GM19455 (cell line): ENCODE measurements around the gene ARHGAP12.

ENCODE experiments used
- ATAC-seq: cut with Tn5 transposase; IDR thresholded peaks from one replicate; pipeline ENCODE4 v1.9.1; 2021; ENCODE audit not compliant: unreplicated experiment

Gene ARHGAP12

GRCh38 chr10:31822616-31823318, 105.9 kb downstream of the ARHGAP12 start:
- ATAC-seq = no peak

GRCh38 chr10:31822150-31822549, 106.5 kb downstream of the ARHGAP12 start:
- ATAC-seq = no peak

GRCh38 chr10:31820778-31821369, 107.8 kb downstream of the ARHGAP12 start:
- ATAC-seq = no peak

GRCh38 chr10:31820096-31820495, 108.5 kb downstream of the ARHGAP12 start:
- no peak for ATAC-seq

- no peak for ATAC-seq
Observed at GRCh38 chr10:31819391-31819820, 109.2 kb downstream of the ARHGAP12 start.

GRCh38 chr10:31816318-31816717, 112.3 kb downstream of the ARHGAP12 start:
- no peak for ATAC-seq

GRCh38 chr10:31808258-31809218, 120.1 kb downstream of the ARHGAP12 start:
- ATAC-seq = peak; percentile 63

- ATAC-seq = no peak
Observed at GRCh38 chr10:31804352-31804810, 124.2 kb downstream of the ARHGAP12 start.

GRCh38 chr10:31803606-31804351, 124.9 kb downstream of the ARHGAP12 start:
- ATAC-seq = no peak

- no peak for ATAC-seq
Observed at GRCh38 chr10:31799181-31799580, 129.4 kb downstream of the ARHGAP12 start.

GRCh38 chr10:31792745-31793144, 135.9 kb downstream of the ARHGAP12 start:
- no peak for ATAC-seq

GRCh38 chr10:31789555-31789954, 139.1 kb downstream of the ARHGAP12 start:
- no peak for ATAC-seq

GRCh38 chr10:31782701-31783100, 145.9 kb downstream of the ARHGAP12 start:
- no peak for ATAC-seq

- no peak for ATAC-seq
Observed at GRCh38 chr10:31780717-31781116, 147.9 kb downstream of the ARHGAP12 start.

- no peak for ATAC-seq
Observed at GRCh38 chr10:31778627-31779026, 150.0 kb downstream of the ARHGAP12 start.

- ATAC-seq = no peak
Observed at GRCh38 chr10:31776159-31776558, 152.5 kb downstream of the ARHGAP12 start.

GRCh38 chr10:31774928-31775650, 153.5 kb downstream of the ARHGAP12 start:
- no peak for ATAC-seq

- ATAC-seq = no peak
Observed at GRCh38 chr10:31774299-31774900, 154.2 kb downstream of the ARHGAP12 start.

- ATAC-seq = no peak
Observed at GRCh38 chr10:31773749-31774298, 154.8 kb downstream of the ARHGAP12 start.
